SK-N-SH treated with all-trans-retinoic acid at 6 μM for 48 hours (cell line): ENCODE measurements around the gene PPP2R3C.

ENCODE experiments used
- ATAC-seq: fragments of 200-7000 bp; cut with Tn5 transposase; 3 replicates; pipeline ENCODE4 v1.9.1; 2020; ENCODE audit warnings: mild to moderate bottlenecking, moderate library complexity
- ARNTL ChIP-seq: fragments of 450-650 bp; formaldehyde crosslinking; IDR thresholded peaks from 2 replicates; pipeline ENCODE4 v1.5.0; 2020; ENCODE audit warnings: low read depth, mild to moderate bottlenecking, moderate library complexity, borderline replicate concordance
- CREB5 ChIP-seq: fragments of 250-450 bp; sonication (Bioruptor Pico); IDR thresholded peaks from 2 replicates; pipeline ENCODE4 v1.5.1; 2020; ENCODE audit warnings: low read depth, mild to moderate bottlenecking, moderate library complexity
- CSDC2 ChIP-seq: fragments of 250-450 bp; sonication (Bioruptor Pico); IDR thresholded peaks from 2 replicates; pipeline ENCODE4 v1.5.0; 2020; ENCODE audit warnings: mild to moderate bottlenecking, moderate library complexity
- CSRNP3 ChIP-seq: fragments of 250-450 bp; sonication (Bioruptor Pico); IDR thresholded peaks from 2 replicates; pipeline ENCODE4 v1.5.1; 2021; ENCODE audit warnings: mild to moderate bottlenecking, moderate library complexity
- ESRRG ChIP-seq: fragments of 250-450 bp; sonication (Bioruptor Pico); IDR thresholded peaks from 2 replicates; pipeline ENCODE4 v1.6.1; 2021; ENCODE audit warnings: mild to moderate bottlenecking
- GLIS3 ChIP-seq: fragments of 250-450 bp; sonication (Bioruptor Pico); IDR thresholded peaks from 2 replicates; pipeline ENCODE4 v1.5.0; 2020; ENCODE audit warnings: mild to moderate bottlenecking, moderate library complexity
- ISL1 ChIP-seq: fragments of 250-450 bp; sonication (Bioruptor Pico); IDR thresholded peaks from 2 replicates; pipeline ENCODE4 v2.1.2; 2022; ENCODE audit warnings: mild to moderate bottlenecking, moderate library complexity
- OSR1 ChIP-seq: fragments of 250-450 bp; sonication (Bioruptor Pico); IDR thresholded peaks from 2 replicates; pipeline ENCODE4 v1.8.0; 2022; ENCODE audit warnings: moderate library complexity, mild to moderate bottlenecking, inconsistent platforms
- PATZ1 ChIP-seq: fragments of 250-450 bp; sonication (Bioruptor Pico); IDR thresholded peaks from 2 replicates; pipeline ENCODE4 v1.8.0; 2020; ENCODE audit warnings: mild to moderate bottlenecking, moderate library complexity, borderline replicate concordance
- POU6F1 ChIP-seq: fragments of 250-450 bp; sonication (Bioruptor Pico); IDR thresholded peaks from 2 replicates; pipeline ENCODE4 v1.8.0; 2021; ENCODE audit warnings: low read depth, mild to moderate bottlenecking, moderate library complexity, borderline replicate concordance
- PPARA ChIP-seq: fragments of 250-450 bp; sonication (Bioruptor Pico); IDR thresholded peaks from 2 replicates; pipeline ENCODE4 v1.5.0; 2020; ENCODE audit warnings: mild to moderate bottlenecking, borderline replicate concordance
- RARB ChIP-seq: fragments of 250-450 bp; sonication (Bioruptor Pico); IDR thresholded peaks from 2 replicates; pipeline ENCODE4 v1.8.0; 2021; ENCODE audit warnings: mild to moderate bottlenecking, moderate library complexity
- SNAI2 ChIP-seq: fragments of 250-450 bp; sonication (Bioruptor Pico); IDR thresholded peaks from 2 replicates; pipeline ENCODE4 v1.5.0; 2020; ENCODE audit warnings: mild to moderate bottlenecking, moderate library complexity
- TCF4 ChIP-seq: fragments of 250-450 bp; sonication (Bioruptor Pico); IDR thresholded peaks from 2 replicates; pipeline ENCODE4 v1.8.0; 2021; ENCODE audit warnings: mild to moderate bottlenecking, moderate library complexity, borderline replicate concordance
- TOX ChIP-seq: fragments of 250-450 bp; sonication (Bioruptor Pico); IDR thresholded peaks from 2 replicates; pipeline ENCODE4 v1.8.0; 2021; ENCODE audit warnings: mild to moderate bottlenecking, moderate library complexity, borderline replicate concordance
- ZC3H10 ChIP-seq: fragments of 250-450 bp; sonication (Bioruptor Pico); IDR thresholded peaks from 2 replicates; pipeline ENCODE4 v1.5.1; 2021; ENCODE audit warnings: mild to moderate bottlenecking, moderate library complexity
- ZFP3 ChIP-seq: fragments of 250-450 bp; sonication (Bioruptor Pico); IDR thresholded peaks from 2 replicates; pipeline ENCODE4 v1.5.0; 2020; ENCODE audit warnings: mild to moderate bottlenecking, moderate library complexity
- ZFP30 ChIP-seq: fragments of 450-650 bp; formaldehyde crosslinking; IDR thresholded peaks from 2 replicates; pipeline ENCODE4 v1.5.0; 2022; ENCODE audit warnings: mild to moderate bottlenecking, moderate library complexity
- ZNF565 ChIP-seq: fragments of 450-650 bp; formaldehyde crosslinking; conservative IDR thresholded peaks from 2 replicates; pipeline ENCODE4 v1.5.0; 2020; ENCODE audit warnings: low read depth, mild to moderate bottlenecking, moderate library complexity
- ZNF70 ChIP-seq: fragments of 450-650 bp; formaldehyde crosslinking; IDR thresholded peaks from 2 replicates; pipeline ENCODE4 v1.5.0; 2020; ENCODE audit warnings: mild to moderate bottlenecking, moderate library complexity
- ZNF8 ChIP-seq: fragments of 450-650 bp; formaldehyde crosslinking; IDR thresholded peaks from 2 replicates; pipeline ENCODE4 v1.5.0; 2020; ENCODE audit warnings: mild to moderate bottlenecking, moderate library complexity
- TF ChIP-seq, protein P1 (sequence below): fragments of 250-450 bp; sonication (Bioruptor Pico); IDR thresholded peaks from 2 replicates; pipeline ENCODE4 v1.5.0; 2020; ENCODE audit warnings: mild to moderate bottlenecking, moderate library complexity

PPP2R3C gene

GRCh38 chr14:35121887-35122695 lies at the start of gene PPP2R3C, which contains the start of gene PRORP:
TSS of gene PPP2R3C (minus strand) at chr14:35121990. CDS start at chr14:35121959, 31 bp downstream.
TSS of gene PRORP (plus strand) at chr14:35122552. CDS start at chr14:35123246, 694 bp downstream.
- ATAC-seq: peak; percentile 92
- TF ChIP-seq POU6F1 (CRISPR knock-in tag) (no peak), CSRNP3 (CRISPR knock-in tag) (no peak), SNAI2 (CRISPR knock-in tag) (no peak), TOX (CRISPR knock-in tag) (no peak), CSDC2 (CRISPR knock-in tag) (no peak), CREB5 (CRISPR knock-in tag) (no peak), ZNF70 (no peak), ZFP30 (no peak), ESRRG (CRISPR knock-in tag) (no peak), TCF4 (CRISPR knock-in tag) (no peak), ZNF8 (CRISPR knock-in tag) (no peak), PPARA (CRISPR knock-in tag) (no peak), ZNF565 (CRISPR knock-in tag) (no peak), ZC3H10 (CRISPR knock-in tag) (no peak), RARB (CRISPR knock-in tag) (no peak), GLIS3 (no peak), PATZ1 (CRISPR knock-in tag) (no peak), ARNTL (CRISPR knock-in tag) (no peak), ZFP3 (CRISPR knock-in tag) (no peak)
- TF ChIP-seq, protein P1, sequence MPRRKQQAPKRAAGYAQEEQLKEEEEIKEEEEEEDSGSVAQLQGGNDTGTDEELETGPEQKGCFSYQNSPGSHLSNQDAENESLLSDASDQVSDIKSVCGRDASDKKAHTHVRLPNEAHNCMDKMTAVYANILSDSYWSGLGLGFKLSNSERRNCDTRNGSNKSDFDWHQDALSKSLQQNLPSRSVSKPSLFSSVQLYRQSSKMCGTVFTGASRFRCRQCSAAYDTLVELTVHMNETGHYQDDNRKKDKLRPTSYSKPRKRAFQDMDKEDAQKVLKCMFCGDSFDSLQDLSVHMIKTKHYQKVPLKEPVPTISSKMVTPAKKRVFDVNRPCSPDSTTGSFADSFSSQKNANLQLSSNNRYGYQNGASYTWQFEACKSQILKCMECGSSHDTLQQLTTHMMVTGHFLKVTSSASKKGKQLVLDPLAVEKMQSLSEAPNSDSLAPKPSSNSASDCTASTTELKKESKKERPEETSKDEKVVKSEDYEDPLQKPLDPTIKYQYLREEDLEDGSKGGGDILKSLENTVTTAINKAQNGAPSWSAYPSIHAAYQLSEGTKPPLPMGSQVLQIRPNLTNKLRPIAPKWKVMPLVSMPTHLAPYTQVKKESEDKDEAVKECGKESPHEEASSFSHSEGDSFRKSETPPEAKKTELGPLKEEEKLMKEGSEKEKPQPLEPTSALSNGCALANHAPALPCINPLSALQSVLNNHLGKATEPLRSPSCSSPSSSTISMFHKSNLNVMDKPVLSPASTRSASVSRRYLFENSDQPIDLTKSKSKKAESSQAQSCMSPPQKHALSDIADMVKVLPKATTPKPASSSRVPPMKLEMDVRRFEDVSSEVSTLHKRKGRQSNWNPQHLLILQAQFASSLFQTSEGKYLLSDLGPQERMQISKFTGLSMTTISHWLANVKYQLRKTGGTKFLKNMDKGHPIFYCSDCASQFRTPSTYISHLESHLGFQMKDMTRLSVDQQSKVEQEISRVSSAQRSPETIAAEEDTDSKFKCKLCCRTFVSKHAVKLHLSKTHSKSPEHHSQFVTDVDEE (CRISPR knock-in tag): no peak
- TF ChIP-seq, all 23 proteins: peak for 0

DNA sequence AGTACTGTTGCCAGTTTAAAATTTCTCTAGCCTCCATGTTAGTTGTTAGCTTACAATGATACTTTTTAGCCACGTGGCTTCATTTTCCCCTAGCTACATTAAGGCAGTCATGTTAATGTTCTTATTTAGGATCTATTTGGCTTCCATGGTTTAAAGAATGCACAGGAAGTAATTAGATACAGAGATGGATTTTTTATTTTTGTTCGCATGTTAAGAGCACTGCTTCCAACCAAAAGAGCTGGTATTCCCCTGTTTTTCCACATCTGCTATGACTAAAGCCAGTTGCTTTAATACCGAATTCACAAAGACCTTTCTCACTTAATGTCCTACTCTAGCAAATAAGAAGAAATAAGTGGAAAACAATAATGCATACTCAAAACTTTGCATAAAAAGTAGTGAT lies 45.7 kb upstream of the PPP2R3C start:
- no peak for ATAC-seq
- no peak for TF ChIP-seq PATZ1 (CRISPR knock-in tag)
- no peak for TF ChIP-seq ZFP30
- no peak for TF ChIP-seq ISL1
- no peak for TF ChIP-seq OSR1
- TF ChIP-seq SNAI2 (CRISPR knock-in tag): no peak
- TF ChIP-seq PPARA (CRISPR knock-in tag): no peak
- no peak for TF ChIP-seq CSDC2 (CRISPR knock-in tag)
- TF ChIP-seq, all 23 proteins: peak for 0
